ENCODE results near the gene FNDC3A. TPM values are rescaled to one million over a fixed set of nuclear protein-coding genes. Genes with fewer than 3 reads are reported as not detected.
"Not testable (repeated sequence)": the region's sequence is repeated elsewhere in the genome, so short reads cannot be mapped to it uniquely, and the experiment has no call there.

Gene FNDC3A
- total RNA-seq, 1 experiment from 2014 or later = 24.3 TPM

GRCh38 chr13:49113526-49114286 lies 138.0 kb downstream of the FNDC3A start:
- H3K4me1 ChIP-seq (ENCODE audit: control insufficient read depth, insufficient read depth, low read length) = peaks cover 6% of the 10 kb centered on the region; the same call in 1 of the 2 replicates
- H3K36me3 ChIP-seq (ENCODE audit: control insufficient read depth, insufficient read depth, low read length) = peaks cover 3% of the 10 kb centered on the region; the same call in 1 of the 2 replicates
- H3K9me3 ChIP-seq (ENCODE audit: control insufficient read depth, insufficient read depth, low read depth, low read length) = no peaks in the 10 kb centered on the region
- intact Hi-C loops (cut with micrococcal nuclease; ENCODE audit: unreplicated experiment) (no loop called here), in situ Hi-C loops (cut with HindIII; ENCODE audit: low pct_unique_long_range_greater_than_20kb, low sequenced_read_pairs) (no loop called here)
- ATAC-seq (no peak), DNase-seq (ENCODE audit: low read depth, low spot score) (no peak)
- TF ChIP-seq SIN3A (IDR thresholded peaks at IDR 0.05; ENCODE audit: borderline replicate concordance, insufficient read depth, low read depth, low read length) (no peak), POLR2AphosphoS5 (IDR thresholded peaks at IDR 0.05; ENCODE audit: low read depth, low read length) (no peak), TCF7L2 (IDR thresholded peaks at IDR 0.05; ENCODE audit: low read depth, low read length) (no peak)
- TF ChIP-seq, protein P1, sequence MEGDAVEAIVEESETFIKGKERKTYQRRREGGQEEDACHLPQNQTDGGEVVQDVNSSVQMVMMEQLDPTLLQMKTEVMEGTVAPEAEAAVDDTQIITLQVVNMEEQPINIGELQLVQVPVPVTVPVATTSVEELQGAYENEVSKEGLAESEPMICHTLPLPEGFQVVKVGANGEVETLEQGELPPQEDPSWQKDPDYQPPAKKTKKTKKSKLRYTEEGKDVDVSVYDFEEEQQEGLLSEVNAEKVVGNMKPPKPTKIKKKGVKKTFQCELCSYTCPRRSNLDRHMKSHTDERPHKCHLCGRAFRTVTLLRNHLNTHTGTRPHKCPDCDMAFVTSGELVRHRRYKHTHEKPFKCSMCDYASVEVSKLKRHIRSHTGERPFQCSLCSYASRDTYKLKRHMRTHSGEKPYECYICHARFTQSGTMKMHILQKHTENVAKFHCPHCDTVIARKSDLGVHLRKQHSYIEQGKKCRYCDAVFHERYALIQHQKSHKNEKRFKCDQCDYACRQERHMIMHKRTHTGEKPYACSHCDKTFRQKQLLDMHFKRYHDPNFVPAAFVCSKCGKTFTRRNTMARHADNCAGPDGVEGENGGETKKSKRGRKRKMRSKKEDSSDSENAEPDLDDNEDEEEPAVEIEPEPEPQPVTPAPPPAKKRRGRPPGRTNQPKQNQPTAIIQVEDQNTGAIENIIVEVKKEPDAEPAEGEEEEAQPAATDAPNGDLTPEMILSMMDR (IDR thresholded peaks at IDR 0.05) = no peak
- TF ChIP-seq, protein P2, sequence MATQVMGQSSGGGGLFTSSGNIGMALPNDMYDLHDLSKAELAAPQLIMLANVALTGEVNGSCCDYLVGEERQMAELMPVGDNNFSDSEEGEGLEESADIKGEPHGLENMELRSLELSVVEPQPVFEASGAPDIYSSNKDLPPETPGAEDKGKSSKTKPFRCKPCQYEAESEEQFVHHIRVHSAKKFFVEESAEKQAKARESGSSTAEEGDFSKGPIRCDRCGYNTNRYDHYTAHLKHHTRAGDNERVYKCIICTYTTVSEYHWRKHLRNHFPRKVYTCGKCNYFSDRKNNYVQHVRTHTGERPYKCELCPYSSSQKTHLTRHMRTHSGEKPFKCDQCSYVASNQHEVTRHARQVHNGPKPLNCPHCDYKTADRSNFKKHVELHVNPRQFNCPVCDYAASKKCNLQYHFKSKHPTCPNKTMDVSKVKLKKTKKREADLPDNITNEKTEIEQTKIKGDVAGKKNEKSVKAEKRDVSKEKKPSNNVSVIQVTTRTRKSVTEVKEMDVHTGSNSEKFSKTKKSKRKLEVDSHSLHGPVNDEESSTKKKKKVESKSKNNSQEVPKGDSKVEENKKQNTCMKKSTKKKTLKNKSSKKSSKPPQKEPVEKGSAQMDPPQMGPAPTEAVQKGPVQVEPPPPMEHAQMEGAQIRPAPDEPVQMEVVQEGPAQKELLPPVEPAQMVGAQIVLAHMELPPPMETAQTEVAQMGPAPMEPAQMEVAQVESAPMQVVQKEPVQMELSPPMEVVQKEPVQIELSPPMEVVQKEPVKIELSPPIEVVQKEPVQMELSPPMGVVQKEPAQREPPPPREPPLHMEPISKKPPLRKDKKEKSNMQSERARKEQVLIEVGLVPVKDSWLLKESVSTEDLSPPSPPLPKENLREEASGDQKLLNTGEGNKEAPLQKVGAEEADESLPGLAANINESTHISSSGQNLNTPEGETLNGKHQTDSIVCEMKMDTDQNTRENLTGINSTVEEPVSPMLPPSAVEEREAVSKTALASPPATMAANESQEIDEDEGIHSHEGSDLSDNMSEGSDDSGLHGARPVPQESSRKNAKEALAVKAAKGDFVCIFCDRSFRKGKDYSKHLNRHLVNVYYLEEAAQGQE (IDR thresholded peaks at IDR 0.05; ENCODE audit: insufficient read depth in 1 of 2, low read depth in 2 of 2, low read length in 1 of 2) = no peak
- CTCF ChIA-PET = no interaction called here
- no TSS peak for BruUV-seq (replicated peaks)
- H3K27me3 ChIP-seq (ENCODE audit: control insufficient read depth, insufficient read depth, low read length) = no peaks in the 10 kb centered on the region
- POLR2A ChIA-PET = no interaction called here
- no peak overlapping the region for H3K4me3 ChIP-seq (ENCODE audit: low read depth in 2 of 2, low read length in 2 of 2)
- H3K27ac ChIP-seq (ENCODE audit: low read length) = no peak overlapping the region

DNA sequence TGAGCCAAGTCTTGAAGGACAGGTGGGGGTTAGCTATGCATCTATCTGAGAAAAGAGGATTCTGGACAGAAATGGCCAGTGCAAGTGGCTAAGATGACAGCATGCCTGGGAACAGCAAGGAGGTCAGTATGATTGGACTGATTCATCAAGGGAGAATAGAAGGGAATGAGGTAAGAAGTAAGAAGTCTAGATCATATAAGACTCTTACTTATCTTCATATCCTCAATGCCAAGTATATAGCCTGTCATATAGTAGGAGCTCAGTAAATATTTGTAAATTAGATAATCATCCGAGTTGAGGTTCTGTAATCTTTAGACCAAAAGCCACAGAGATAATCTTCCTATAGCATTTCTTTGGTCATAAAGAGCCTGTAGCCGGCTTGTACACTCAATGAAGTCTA lies 141.2 kb downstream of the FNDC3A start:
- in situ Hi-C loops (cut with HindIII; ENCODE audit: low pct_unique_long_range_greater_than_20kb, low sequenced_read_pairs) = no loop called here
- POLR2A ChIA-PET = no interaction called here

GRCh38 chr13:49118455-49118854 lies 142.7 kb downstream of the FNDC3A start:
- POLR2A ChIA-PET; ATAC-seq; CTCF ChIA-PET; H3K4me3 ChIP-seq (ENCODE audit: low read depth in 2 of 2, low read length in 2 of 2); H3K27ac ChIP-seq (ENCODE audit: low read length); BruUV-seq (replicated peaks); H3K9me3 ChIP-seq (ENCODE audit: control insufficient read depth, insufficient read depth, low read depth, low read length); intact Hi-C loops (cut with micrococcal nuclease; ENCODE audit: unreplicated experiment); in situ Hi-C loops (cut with HindIII; ENCODE audit: low pct_unique_long_range_greater_than_20kb, low sequenced_read_pairs); DNase-seq (ENCODE audit: low read depth, low spot score); H3K4me1 ChIP-seq (ENCODE audit: control insufficient read depth, insufficient read depth, low read length); H3K27me3 ChIP-seq (ENCODE audit: control insufficient read depth, insufficient read depth, low read length); H3K36me3 ChIP-seq (ENCODE audit: control insufficient read depth, insufficient read depth, low read length): not testable (repeated sequence)

More for the DNA sequence above, 141.2 kb downstream of the FNDC3A start:
- Histone ChIP-seq H3K4me3 (ENCODE audit: low read depth in 2 of 2, low read length in 2 of 2) (no peak overlapping the region), H3K36me3 (ENCODE audit: control insufficient read depth, insufficient read depth, low read length) (no peaks in the 10 kb centered on the region), H3K9me3 (ENCODE audit: control insufficient read depth, insufficient read depth, low read depth, low read length) (no peaks in the 10 kb centered on the region), H3K27me3 (ENCODE audit: control insufficient read depth, insufficient read depth, low read length) (no peaks in the 10 kb centered on the region), H3K4me1 (ENCODE audit: control insufficient read depth, insufficient read depth, low read length) (no peaks in the 10 kb centered on the region), H3K27ac (ENCODE audit: low read length) (no peak overlapping the region)
- BruUV-seq (replicated peaks) = no TSS peak
- CTCF ChIA-PET = no interaction called here
- intact Hi-C loops (cut with micrococcal nuclease; ENCODE audit: unreplicated experiment) = no loop called here
- DNase-seq (ENCODE audit: low read depth, low spot score) = no peak
- TF ChIP-seq, protein P1 (IDR thresholded peaks at IDR 0.05) = no peak
- TF ChIP-seq SIN3A (IDR thresholded peaks at IDR 0.05; ENCODE audit: borderline replicate concordance, insufficient read depth, low read depth, low read length) (no peak), POLR2AphosphoS5 (IDR thresholded peaks at IDR 0.05; ENCODE audit: low read depth, low read length) (no peak), TCF7L2 (IDR thresholded peaks at IDR 0.05; ENCODE audit: low read depth, low read length) (no peak)
- TF ChIP-seq, protein P2 (IDR thresholded peaks at IDR 0.05; ENCODE audit: insufficient read depth in 1 of 2, low read depth in 2 of 2, low read length in 1 of 2) = no peak
- no peak for ATAC-seq
